ENCODE measurements around the gene ZNF141.
"Not testable (repeated sequence)": the region's sequence is repeated elsewhere in the genome, so short reads cannot be mapped to it uniquely, and the experiment has no call there.

The ZNF141 gene

GRCh38 chr4:337143-337931 is at the start of gene ZNF141:
ZNF141 (plus strand) TSS chr4:337814; CDS start chr4:337984, 170 bp downstream.
- DNase-seq, result peak; percentile 91

- DNase-seq, result no peak
Observed at GRCh38 chr4:288891-289290, 48.7 kb upstream of the ZNF141 start.

GRCh38 chr4:294732-295131 is 42.9 kb upstream of the ZNF141 start:
- no peak for DNase-seq

- no peak for DNase-seq
Observed at GRCh38 chr4:302381-302780, 35.2 kb upstream of the ZNF141 start.

GRCh38 chr4:304516-304915 is 33.1 kb upstream of the ZNF141 start:
- not testable (repeated sequence) for DNase-seq

GRCh38 chr4:304969-305680 is 32.5 kb upstream of the ZNF141 start, which contains the start of gene ZNF732:
ZNF732 (minus strand) TSS chr4:305474; CDS start chr4:305310, 164 bp downstream.
- no peak for DNase-seq

- no peak for DNase-seq
Observed at GRCh38 chr4:306551-306961, 31.1 kb upstream of the ZNF141 start.

- no peak for DNase-seq
Observed at GRCh38 chr4:309807-310206, 27.8 kb upstream of the ZNF141 start.

GRCh38 chr4:314296-314903 is 23.2 kb upstream of the ZNF141 start:
- no peak for DNase-seq

GRCh38 chr4:328729-329128 is 8.9 kb upstream of the ZNF141 start:
- DNase-seq, result no peak

GRCh38 chr4:335515-335914 is 2.1 kb upstream of the ZNF141 start:
- no peak for DNase-seq

- DNase-seq, result no peak
Observed at GRCh38 chr4:336099-336892, 1.3 kb upstream of the ZNF141 start.

GRCh38 chr4:336893-337142 is 796 bp upstream of the ZNF141 start:
- DNase-seq, result no peak

- no peak for DNase-seq
Observed at GRCh38 chr4:337932-338758, 531 bp downstream of the ZNF141 start.

- DNase-seq, result no peak
Observed at GRCh38 chr4:338759-339097, 1.1 kb downstream of the ZNF141 start.

GRCh38 chr4:340011-340410 is 2.4 kb downstream of the ZNF141 start:
- no peak for DNase-seq

- no peak for DNase-seq
Observed at GRCh38 chr4:373062-373839, 35.6 kb downstream of the ZNF141 start.

- no peak for DNase-seq
Observed at GRCh38 chr4:374298-375160, 36.9 kb downstream of the ZNF141 start.

- DNase-seq, result no peak
Observed at GRCh38 chr4:384311-385010, 46.8 kb downstream of the ZNF141 start.
